SU-DHL-6 (cell line): ENCODE results near the gene KRT75.

Experiments
- CTCF ChIP-seq: fragments of 200-600 bp; sonication (generic); IDR thresholded peaks from one replicate; pipeline ENCODE4 v1.5.1; 2017; ENCODE audit warnings: antibody characterized with exemption, mild to moderate bottlenecking, low read length, moderate library complexity; ENCODE audit not compliant: insufficient read depth, poor library complexity, severe bottlenecking
- EZH2phosphoT487 ChIP-seq: fragments of 200-600 bp; sonication (generic), shearing (Covaris generic); conservative IDR thresholded peaks from 2 replicates; pipeline ENCODE4 v1.6.1; 2018; ENCODE audit warnings: mild to moderate bottlenecking, antibody characterized with exemption, low read length, moderate library complexity, mixed read lengths

- TF ChIP-seq CTCF = no peak
- TF ChIP-seq EZH2phosphoT487 = no peak
These were observed 16.4 kb downstream of the KRT75 start for GRCh38 chr12:52417740-52418139.
